VCaP (cell line): ENCODE data around the gene CRIM1.

Experiments
- H3K27ac ChIP-seq: fragments of 450-650 bp; 2 replicates; pipeline ENCODE4 v1.5.1; 2017
- TF ChIP-seq, protein P1 (sequence below): fragments of 450-650 bp; conservative IDR thresholded peaks from 2 replicates; pipeline ENCODE4 v1.5.1; 2017; ENCODE audit warnings: mild to moderate bottlenecking, moderate library complexity

CRIM1 gene

DNA sequence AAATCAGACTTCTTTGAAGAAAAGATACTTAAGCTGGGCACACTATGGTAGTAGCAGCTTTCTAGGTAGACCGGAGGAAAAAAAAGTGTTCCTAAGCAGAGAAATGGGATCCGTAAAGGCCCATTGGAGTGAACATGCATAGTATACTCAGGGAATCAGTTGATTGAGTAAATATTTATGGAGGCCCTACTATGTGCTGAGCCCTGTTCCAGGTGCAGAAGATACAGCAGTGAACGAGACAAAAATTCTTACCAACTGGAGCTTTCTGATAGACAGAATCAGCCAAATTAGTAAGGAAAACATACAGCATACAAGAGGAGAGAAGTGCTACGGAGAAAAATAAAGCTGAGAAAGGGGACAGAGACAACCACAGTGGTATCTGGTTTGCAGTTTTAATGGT is 28.1 kb downstream of the CRIM1 start:
- TF ChIP-seq, protein P1, sequence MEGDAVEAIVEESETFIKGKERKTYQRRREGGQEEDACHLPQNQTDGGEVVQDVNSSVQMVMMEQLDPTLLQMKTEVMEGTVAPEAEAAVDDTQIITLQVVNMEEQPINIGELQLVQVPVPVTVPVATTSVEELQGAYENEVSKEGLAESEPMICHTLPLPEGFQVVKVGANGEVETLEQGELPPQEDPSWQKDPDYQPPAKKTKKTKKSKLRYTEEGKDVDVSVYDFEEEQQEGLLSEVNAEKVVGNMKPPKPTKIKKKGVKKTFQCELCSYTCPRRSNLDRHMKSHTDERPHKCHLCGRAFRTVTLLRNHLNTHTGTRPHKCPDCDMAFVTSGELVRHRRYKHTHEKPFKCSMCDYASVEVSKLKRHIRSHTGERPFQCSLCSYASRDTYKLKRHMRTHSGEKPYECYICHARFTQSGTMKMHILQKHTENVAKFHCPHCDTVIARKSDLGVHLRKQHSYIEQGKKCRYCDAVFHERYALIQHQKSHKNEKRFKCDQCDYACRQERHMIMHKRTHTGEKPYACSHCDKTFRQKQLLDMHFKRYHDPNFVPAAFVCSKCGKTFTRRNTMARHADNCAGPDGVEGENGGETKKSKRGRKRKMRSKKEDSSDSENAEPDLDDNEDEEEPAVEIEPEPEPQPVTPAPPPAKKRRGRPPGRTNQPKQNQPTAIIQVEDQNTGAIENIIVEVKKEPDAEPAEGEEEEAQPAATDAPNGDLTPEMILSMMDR: no peak
- no peak overlapping the region for H3K27ac ChIP-seq

DNA sequence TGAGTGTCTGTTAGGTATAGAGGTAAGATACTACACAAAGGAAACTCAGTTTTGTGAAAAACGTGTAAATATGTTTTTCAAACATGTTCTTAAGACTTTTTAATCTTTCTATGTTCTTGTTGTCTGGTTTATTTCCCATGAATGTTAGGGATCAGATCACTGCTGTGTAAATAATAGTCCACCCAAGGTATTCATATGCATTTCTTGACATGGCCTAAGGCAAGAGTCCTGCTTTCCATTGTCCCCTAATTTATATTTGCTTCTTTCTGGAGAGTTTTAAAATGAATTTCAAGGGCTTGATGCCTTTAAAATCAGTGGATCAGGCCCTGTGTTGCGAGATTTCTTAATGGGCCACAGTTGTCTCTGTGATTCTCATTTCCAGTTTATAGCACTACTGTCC is 28.9 kb downstream of the CRIM1 start:
- H3K27ac ChIP-seq: no peak overlapping the region
- TF ChIP-seq, protein P1: no peak

DNA sequence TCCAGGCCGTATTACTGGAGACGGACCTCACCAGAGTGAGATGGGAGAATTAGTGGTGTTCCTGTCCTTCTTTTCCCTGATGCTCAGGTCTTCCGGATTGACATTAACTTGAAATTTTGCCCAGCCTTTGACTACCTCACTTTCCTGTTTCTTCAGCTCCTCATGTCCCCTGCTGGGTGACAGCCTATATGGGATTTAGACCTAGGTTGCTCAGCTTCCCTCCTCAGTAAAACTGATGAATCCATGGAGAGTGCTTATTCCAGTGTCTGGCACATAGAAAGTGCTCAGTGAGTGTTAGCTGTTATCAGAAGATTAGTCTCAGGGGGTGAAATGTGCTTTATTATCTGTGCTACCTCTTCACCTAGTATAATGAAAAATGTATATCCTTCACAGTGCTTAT is 30.0 kb downstream of the CRIM1 start:
- no peak overlapping the region for H3K27ac ChIP-seq
- TF ChIP-seq, protein P1: no peak

DNA sequence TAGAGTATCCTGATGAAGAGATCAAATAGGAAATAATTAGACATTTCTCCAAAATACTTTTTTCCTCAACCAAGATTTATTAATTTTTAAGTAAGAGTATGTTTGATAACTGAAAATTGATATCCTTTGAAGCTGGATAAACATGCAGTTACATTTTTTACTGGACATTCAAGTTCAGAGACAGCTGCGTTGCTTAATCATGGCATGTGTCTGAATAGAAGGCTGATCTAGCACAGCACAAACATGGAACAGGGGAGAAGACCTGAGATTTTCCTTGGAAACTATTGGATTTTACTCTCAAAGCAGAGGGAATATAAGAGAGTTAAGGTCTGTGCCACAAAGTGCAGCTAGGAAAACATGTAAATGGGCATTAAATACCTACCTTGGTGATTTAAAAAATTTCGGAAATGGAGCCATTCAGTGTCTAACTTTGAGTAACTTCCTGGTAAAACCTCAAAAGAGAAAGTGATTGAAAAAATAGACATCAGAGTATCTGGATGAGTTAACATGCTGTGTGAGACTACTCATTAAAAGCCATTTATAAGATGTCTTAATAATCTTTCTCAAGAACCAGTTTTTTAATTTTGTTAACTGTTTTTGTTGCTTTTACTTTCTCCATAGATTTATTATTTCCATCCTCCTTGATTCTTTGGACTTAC is 31.8 kb downstream of the CRIM1 start:
- no peak overlapping the region for H3K27ac ChIP-seq
- TF ChIP-seq, protein P1: no peak

DNA sequence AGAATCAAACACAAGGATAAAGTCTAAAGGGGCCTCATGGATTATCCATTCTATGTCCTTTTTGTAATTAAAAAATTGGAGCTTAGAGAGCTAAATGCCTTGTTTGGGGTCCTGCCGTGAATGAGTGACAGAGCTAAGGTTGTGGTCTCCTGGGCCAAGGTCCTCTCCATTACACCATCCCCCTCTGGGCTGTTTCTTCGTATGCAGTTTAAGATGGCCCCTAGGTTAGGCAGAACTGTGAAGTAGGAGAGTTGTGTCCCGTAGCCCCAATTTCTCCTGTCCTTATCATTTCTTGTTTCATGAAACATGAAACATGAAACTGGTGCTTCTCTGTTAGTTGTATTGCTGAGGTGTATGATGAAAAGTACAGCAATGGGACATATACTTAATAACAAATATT is 32.9 kb downstream of the CRIM1 start:
- H3K27ac ChIP-seq: no peak overlapping the region
- TF ChIP-seq, protein P1: no peak

DNA sequence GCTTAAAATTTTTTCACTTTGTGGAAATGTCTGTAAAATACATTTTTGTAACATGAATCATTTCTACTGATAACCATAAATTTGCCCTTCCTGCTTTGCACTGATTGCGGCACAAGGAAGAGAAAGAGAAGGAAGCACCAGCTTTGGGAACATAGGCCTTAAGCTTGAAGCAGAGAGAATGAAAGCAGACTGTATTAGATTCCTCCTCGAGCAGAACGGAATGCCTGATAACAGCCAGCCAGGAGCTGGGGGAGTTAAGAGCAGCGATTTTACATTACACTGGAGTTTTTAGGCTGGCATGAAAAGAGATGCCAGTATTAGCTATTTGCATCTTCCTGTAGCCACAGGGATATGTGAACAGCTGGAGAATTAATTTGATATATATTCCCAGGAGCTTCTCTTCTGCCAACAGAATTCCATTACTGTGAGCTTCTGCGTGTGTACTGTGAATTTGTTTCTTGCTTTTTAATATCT is 33.5 kb downstream of the CRIM1 start:
- TF ChIP-seq, protein P1: no peak
- no peak overlapping the region for H3K27ac ChIP-seq

DNA sequence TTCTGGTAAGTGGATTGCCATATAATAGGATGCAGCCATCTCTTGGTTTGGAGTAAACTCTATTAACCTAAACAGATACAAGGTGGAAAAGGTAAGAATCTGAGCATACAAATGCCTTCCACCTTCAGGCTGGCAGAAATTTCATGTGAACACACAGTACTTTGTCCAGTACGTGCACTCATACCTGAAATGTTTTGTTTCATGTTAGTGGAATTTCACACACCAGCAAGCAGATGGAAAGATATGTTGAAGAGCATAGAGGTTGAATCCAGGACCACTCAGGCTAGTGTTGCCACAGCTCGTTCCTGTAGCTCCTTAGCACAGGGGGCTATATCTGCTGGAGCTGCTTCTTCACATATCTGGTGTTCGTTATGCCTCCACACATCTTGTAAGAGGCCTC is 34.0 kb downstream of the CRIM1 start:
- no peak overlapping the region for H3K27ac ChIP-seq
- TF ChIP-seq, protein P1: no peak
